Measurements from ENCODE around the gene STRN4. TPM values are rescaled to one million over a fixed set of nuclear protein-coding genes. Genes with fewer than 3 reads are reported as not detected.

Gene STRN4
- total and polyA plus RNA-seq, 9 of the 15 experiments (the other 6 are each of a cell fraction or from before 2014, with no cell fraction given) = 0.62 to 83.7 (median 36.9) TPM

DNA sequence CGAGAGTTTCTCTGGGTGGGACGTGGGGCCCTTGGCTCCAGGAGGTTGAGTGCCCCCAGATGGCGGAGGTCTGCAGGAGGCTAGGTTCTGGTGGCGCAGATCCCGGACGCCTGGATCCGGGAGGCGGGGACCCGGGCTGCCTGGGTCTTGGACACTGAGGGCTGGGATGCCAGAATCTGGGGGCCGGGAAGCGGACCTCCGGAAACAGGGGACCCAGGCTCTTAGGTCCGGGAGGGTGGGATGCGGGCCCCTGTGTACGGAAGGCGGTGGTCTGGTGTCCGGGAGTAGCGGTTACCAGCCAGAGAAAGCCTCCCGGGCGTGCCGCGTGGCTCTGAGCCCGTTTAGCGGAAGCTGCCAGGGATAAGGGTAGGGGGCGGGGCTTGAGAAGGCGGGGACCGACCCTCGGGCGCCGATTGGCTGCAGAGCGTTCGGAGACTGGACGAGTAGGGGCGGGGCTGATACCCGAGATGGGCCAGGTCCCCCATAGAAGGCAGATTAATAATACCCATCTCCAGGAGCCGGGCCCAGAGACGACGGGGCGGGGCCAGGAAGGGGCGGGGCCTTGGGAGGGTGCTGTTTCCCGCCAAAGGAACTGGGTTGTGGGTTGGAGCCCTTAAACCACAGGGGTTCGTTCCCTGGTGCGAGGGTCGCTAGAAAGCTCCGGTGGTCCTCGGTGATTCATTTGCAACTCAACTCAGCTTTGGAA, 42.2 kb upstream of the STRN4 start, which contains the start of gene SLC1A5 (continued):
- TF ChIP-seq NELFE (IDR thresholded peaks at IDR 0.05; ENCODE audit: insufficient read depth, insufficient read length) (peak; percentile 78), ZFX (CRISPR knock-in tag; IDR thresholded peaks at IDR 0.05) (peak; percentile 52), SMARCC2 (IDR thresholded peaks at IDR 0.05; ENCODE audit: low read depth) (peak; percentile 45; the same call in 1 of the 2 replicates), ILK (tag; IDR thresholded peaks at IDR 0.05; ENCODE audit: borderline replicate concordance, low read depth) (no peak), YY1 (IDR thresholded peaks at IDR 0.05; ENCODE audit: borderline replicate concordance in 1 of 3, control insufficient read depth in 1 of 3, extremely low read depth in 1 of 3, insufficient read depth in 3 of 3, insufficient read length in 1 of 3, insufficient replicate concordance in 2 of 3, low read depth in 1 of 3, low read length in 2 of 3) (peak in 1 of 3 experiments; percentile 45), CCAR2 (IDR thresholded peaks at IDR 0.05; ENCODE audit: low read depth, low read length) (no peak), NFYB (IDR thresholded peaks at IDR 0.05; ENCODE audit: extremely low read depth, insufficient read length) (peak; percentile 76), ARID1B (IDR thresholded peaks at IDR 0.05) (peak; percentile 52; the same call in 1 of the 2 replicates), MAX (CRISPR knock-in tag; IDR thresholded peaks at IDR 0.05) (peak; percentile 86), DDX20 (tag; IDR thresholded peaks at IDR 0.05; ENCODE audit: low read depth) (no peak), TAF7 (tag; IDR thresholded peaks at IDR 0.05) (peak; percentile 98), RBM25 (IDR thresholded peaks at IDR 0.05; ENCODE audit: low read depth, low read length, severe bottlenecking) (no peak), ZNF175 (CRISPR knock-in tag; IDR thresholded peaks at IDR 0.05; ENCODE audit: low read depth) (0 out of 2 replicates have a peak, but pooled peaks have one; percentile 28), ZNF184 (CRISPR knock-in tag; IDR thresholded peaks at IDR 0.05) (no peak), SMARCA5 (IDR thresholded peaks at IDR 0.05) (no peak), MEF2D (tag; conservative IDR thresholded peaks at IDR 0.05; ENCODE audit: low read depth) (no peak), ZNF3 (CRISPR knock-in tag; IDR thresholded peaks at IDR 0.05) (no peak), THAP12 (CRISPR knock-in tag; IDR thresholded peaks at IDR 0.05) (peak; percentile 83), THRAP3 (IDR thresholded peaks at IDR 0.05; ENCODE audit: borderline replicate concordance) (peak; percentile 78; the same call in 1 of the 2 replicates), EP300 (IDR thresholded peaks at IDR 0.05; ENCODE audit: low read length) (no peak), PHB2 (IDR thresholded peaks at IDR 0.05; ENCODE audit: low read depth) (no peak)
- TF ChIP-seq, protein P1, sequence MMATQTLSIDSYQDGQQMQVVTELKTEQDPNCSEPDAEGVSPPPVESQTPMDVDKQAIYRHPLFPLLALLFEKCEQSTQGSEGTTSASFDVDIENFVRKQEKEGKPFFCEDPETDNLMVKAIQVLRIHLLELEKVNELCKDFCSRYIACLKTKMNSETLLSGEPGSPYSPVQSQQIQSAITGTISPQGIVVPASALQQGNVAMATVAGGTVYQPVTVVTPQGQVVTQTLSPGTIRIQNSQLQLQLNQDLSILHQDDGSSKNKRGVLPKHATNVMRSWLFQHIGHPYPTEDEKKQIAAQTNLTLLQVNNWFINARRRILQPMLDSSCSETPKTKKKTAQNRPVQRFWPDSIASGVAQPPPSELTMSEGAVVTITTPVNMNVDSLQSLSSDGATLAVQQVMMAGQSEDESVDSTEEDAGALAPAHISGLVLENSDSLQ (IDR thresholded peaks at IDR 0.05) = peak; percentile 20; the same call in 1 of the 2 replicates
- TF ChIP-seq, protein P2, sequence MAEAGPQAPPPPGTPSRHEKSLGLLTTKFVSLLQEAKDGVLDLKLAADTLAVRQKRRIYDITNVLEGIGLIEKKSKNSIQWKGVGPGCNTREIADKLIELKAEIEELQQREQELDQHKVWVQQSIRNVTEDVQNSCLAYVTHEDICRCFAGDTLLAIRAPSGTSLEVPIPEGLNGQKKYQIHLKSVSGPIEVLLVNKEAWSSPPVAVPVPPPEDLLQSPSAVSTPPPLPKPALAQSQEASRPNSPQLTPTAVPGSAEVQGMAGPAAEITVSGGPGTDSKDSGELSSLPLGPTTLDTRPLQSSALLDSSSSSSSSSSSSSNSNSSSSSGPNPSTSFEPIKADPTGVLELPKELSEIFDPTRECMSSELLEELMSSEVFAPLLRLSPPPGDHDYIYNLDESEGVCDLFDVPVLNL (CRISPR knock-in tag; IDR thresholded peaks at IDR 0.05; ENCODE audit: low read depth) = no peak; the same call in 1 of the 2 replicates
